Muscle layer of colon (tissue), 2 donors: ENCODE results near the gene RYR1.

ENCODE experiments used
- H3K27ac ChIP-seq: one replicate; pipeline ENCODE4 v1.7.0; 2013; ENCODE audit warnings: low read depth, mild to moderate bottlenecking, low read length, moderate library complexity
- H3K27me3 ChIP-seq, 2 donors: one replicate each; pipeline ENCODE4 v1.7.0; 2013; ENCODE audit warnings: low read length in 2 of 2, mild to moderate bottlenecking in 2 of 2; ENCODE audit not compliant: insufficient read depth in 2 of 2, control insufficient read depth in 1 of 2
- H3K36me3 ChIP-seq: one replicate; pipeline ENCODE4 v1.7.0; 2013; ENCODE audit warnings: mild to moderate bottlenecking, low read length; ENCODE audit not compliant: insufficient read depth
- H3K4me1 ChIP-seq: one replicate; pipeline ENCODE4 v1.7.0; 2013; ENCODE audit warnings: mild to moderate bottlenecking, low read length; ENCODE audit not compliant: insufficient read depth
- H3K4me3 ChIP-seq, 2 donors: one replicate each; pipeline ENCODE4 v1.7.0; 2013; ENCODE audit warnings: low read length in 2 of 2, low read depth in 1 of 2, mild to moderate bottlenecking in 1 of 2, moderate library complexity in 1 of 2
- H3K9ac ChIP-seq: one replicate; pipeline ENCODE4 v1.7.0; 2013; ENCODE audit warnings: low read length
- H3K9me3 ChIP-seq: one replicate; pipeline ENCODE4 v1.7.0; 2013; ENCODE audit warnings: mild to moderate bottlenecking, low read length
- donor health status: abdominal sarcoma.
- donor health status: Adenocarcinoma of cecum.

The RYR1 gene

DNA sequence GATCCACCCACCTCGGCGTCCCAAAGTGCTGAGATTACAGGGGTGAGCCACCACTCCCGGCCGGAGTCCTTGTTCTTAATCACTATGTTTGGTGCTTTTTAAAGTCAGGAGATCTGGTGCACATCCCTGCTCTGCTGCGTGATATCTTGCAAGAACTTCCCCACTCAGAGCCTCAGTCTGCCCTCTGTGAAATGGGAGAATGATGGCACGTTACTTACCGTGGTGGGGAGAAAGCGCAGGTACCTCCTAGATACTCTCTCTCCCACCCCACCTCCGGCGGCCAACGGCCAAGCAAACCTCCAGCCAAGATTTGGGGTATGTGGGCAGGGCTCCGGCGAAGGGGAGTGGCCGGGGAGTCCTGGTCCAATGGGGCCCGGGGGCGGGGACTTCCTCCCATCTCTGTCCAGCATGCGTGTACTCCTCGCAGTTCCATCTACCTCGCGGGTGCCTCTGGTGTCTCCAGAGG, at the start of gene RYR1:
RYR1 (plus strand) TSS at position 424 of the 466 bp plus-strand sequence. CDS start 139 bp downstream, outside the sequence.
- Histone ChIP-seq H3K27ac (no peak within 1 kb of the TSS), H3K27me3 (peaks cover 6 to 23% of the 10 kb centered on the region in 2 donors), H3K4me3 (no peak within 1 kb of the TSS), H3K9me3 (no peaks in the 10 kb centered on the region), H3K4me1 (no peaks in the 10 kb centered on the region), H3K36me3 (no peaks in the 10 kb centered on the region), H3K9ac (no peak within 1 kb of the TSS)

DNA sequence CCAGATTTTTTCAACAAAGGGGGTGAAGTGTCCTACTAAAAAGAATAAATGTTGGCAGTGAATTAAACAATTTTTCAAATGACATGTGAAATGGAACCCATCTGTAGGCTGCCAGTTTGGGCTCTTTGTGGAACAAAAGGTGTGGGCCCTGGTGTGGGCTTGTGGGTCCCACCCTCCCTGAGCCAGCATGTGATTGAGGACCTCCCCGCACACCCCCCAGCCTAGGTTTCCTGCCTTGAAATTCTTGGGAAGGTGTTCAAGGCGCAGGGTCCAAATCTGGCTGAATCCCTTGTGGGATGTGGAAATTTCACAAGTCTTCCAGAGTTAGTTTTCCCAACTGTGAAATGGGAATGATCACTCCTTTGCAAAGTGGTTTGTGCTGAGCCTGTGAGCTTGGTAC, 49.7 kb upstream of the RYR1 start:
- Histone ChIP-seq H3K36me3 (peaks cover 63% of the 10 kb centered on the region), H3K9ac (no peak overlapping the region), H3K9me3 (no peaks in the 10 kb centered on the region), H3K27ac (no peak overlapping the region), H3K4me1 (peaks cover 12% of the 10 kb centered on the region), H3K4me3 (no peak overlapping the region), H3K27me3 (peaks cover 16 to 58% of the 10 kb centered on the region in 2 donors)

DNA sequence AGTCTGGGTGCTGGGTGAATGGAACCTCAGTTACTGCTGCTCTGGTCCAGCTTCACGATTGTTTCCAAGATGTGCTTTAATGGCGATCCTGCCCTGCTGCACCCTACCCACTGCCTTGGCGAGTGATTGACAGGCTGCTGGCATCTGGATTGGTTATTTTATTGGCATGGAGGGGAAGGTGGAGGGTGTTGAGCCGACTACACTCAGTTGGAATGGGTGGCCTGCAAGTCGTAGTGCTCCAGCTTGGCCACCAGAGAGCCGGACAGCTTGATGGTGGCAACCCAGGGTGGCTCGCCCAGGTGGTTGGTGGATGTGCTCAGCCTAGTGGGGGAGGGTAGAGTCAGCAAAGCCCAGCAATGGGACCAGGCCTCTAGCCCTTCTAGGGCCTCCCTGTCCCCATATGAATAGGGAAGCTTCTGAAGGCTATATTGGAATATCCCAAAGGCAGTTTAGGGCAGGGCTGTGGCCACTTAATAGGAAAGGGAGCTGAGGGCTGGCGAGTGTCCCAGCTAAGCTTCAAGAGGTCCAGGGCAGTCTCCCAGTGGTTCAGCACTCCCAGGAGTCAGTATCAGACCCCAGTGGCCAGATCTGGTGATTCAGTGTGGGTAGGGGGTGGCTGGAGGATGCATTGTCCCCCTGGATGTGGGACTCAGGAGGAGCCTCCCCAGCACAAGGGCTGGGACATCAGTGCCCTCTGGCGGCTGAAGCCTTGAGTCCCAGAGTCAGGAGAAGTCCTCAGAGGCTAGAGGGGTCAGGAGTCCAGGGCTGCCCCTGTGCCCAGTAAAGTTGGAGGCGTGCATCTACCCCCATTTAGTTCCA, 49.1 kb upstream of the RYR1 start:
- Histone ChIP-seq H3K36me3 (peaks cover 56% of the 10 kb centered on the region), H3K9me3 (no peaks in the 10 kb centered on the region), H3K4me1 (peaks cover 15% of the 10 kb centered on the region), H3K4me3 (no peak overlapping the region), H3K9ac (no peak overlapping the region), H3K27me3 (peaks cover 21 to 64% of the 10 kb centered on the region in 2 donors), H3K27ac (no peak overlapping the region)

DNA sequence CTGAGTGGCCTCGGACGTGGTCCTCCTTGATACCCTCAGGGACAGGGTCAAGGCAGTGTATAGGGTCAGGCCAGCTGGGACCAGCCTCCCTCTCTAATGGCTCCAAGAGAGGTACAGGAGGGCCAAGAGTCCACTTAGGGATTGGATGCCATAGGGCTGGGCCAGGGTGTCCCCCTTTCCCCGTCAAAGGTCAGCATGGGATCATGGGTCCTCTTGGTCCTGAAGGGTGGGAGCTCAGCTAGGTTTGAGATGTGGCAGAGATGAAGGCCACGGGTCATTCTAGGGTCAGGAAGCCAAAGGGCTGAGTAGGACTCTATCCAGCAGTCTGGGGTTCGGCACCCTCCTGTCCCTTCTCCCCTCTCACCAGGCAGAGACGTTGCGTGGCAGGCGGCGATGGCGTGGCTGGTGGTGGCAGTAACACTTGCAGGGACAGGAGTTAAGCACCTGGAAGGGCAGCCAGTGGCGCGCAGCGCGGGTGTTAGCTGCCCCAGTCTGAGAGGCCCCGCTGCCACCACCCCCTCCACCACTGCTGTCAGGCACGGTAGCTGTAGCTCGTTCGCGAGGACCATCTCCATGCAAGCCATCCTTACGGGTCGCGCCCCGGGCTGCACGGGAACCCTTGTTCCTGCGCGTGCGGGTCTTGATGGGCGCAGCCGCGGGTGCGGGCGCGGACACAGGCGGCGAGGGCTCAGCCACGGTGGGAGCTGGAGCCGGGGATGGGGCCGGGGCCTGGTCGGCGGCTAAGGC, 48.3 kb upstream of the RYR1 start:
- peaks cover 21 to 64% of the 10 kb centered on the region in 2 donors for H3K27me3 ChIP-seq
- peaks cover 15% of the 10 kb centered on the region for H3K4me1 ChIP-seq
- H3K36me3 ChIP-seq = peaks cover 51% of the 10 kb centered on the region
- H3K9me3 ChIP-seq = no peaks in the 10 kb centered on the region
- no peak overlapping the region for H3K9ac ChIP-seq
- no peak overlapping the region for H3K4me3 ChIP-seq
- no peak overlapping the region for H3K27ac ChIP-seq

- no peaks in the 10 kb centered on the region for H3K9me3 ChIP-seq
- H3K27ac ChIP-seq = no peak overlapping the region
- H3K27me3 ChIP-seq = peaks cover 21 to 64% of the 10 kb centered on the region in 2 donors
- no peak overlapping the region for H3K4me3 ChIP-seq
- H3K4me1 ChIP-seq = peaks cover 15% of the 10 kb centered on the region
- no peak overlapping the region for H3K9ac ChIP-seq
- peaks cover 45% of the 10 kb centered on the region for H3K36me3 ChIP-seq
Observed at GRCh38 chr19:38385804-38386257, 47.7 kb upstream of the RYR1 start.

- Histone ChIP-seq H3K9ac (no peak overlapping the region), H3K9me3 (no peaks in the 10 kb centered on the region), H3K27ac (no peak overlapping the region), H3K36me3 (peaks cover 39% of the 10 kb centered on the region), H3K4me1 (peaks cover 15% of the 10 kb centered on the region), H3K27me3 (peaks cover 21 to 64% of the 10 kb centered on the region in 2 donors), H3K4me3 (no peak overlapping the region)
Observed at GRCh38 chr19:38386300-38386970, 47.1 kb upstream of the RYR1 start.

GRCh38 chr19:38386971-38387549, 46.4 kb upstream of the RYR1 start:
- Histone ChIP-seq H3K36me3 (peaks cover 33% of the 10 kb centered on the region), H3K9me3 (no peaks in the 10 kb centered on the region), H3K27me3 (peaks cover 21 to 59% of the 10 kb centered on the region in 2 donors), H3K4me3 (peak overlapping the region; percentile 6 to 66), H3K9ac (no peak overlapping the region), H3K27ac (no peak overlapping the region), H3K4me1 (peaks cover 15% of the 10 kb centered on the region)

GRCh38 chr19:38387550-38388348, 45.7 kb upstream of the RYR1 start, which contains the start of gene GGN:
GGN (minus strand) TSS chr19:38388034; CDS start chr19:38387261, 773 bp downstream.
- no peak within 1 kb of the TSS for H3K27ac ChIP-seq
- peaks cover 15% of the 10 kb centered on the region for H3K4me1 ChIP-seq
- peak within 1 kb of the TSS; percentile 6 to 66 for H3K4me3 ChIP-seq
- H3K9me3 ChIP-seq = no peaks in the 10 kb centered on the region
- peaks cover 26% of the 10 kb centered on the region for H3K36me3 ChIP-seq
- no peak within 1 kb of the TSS for H3K9ac ChIP-seq
- peaks cover 21 to 53% of the 10 kb centered on the region in 2 donors for H3K27me3 ChIP-seq

DNA sequence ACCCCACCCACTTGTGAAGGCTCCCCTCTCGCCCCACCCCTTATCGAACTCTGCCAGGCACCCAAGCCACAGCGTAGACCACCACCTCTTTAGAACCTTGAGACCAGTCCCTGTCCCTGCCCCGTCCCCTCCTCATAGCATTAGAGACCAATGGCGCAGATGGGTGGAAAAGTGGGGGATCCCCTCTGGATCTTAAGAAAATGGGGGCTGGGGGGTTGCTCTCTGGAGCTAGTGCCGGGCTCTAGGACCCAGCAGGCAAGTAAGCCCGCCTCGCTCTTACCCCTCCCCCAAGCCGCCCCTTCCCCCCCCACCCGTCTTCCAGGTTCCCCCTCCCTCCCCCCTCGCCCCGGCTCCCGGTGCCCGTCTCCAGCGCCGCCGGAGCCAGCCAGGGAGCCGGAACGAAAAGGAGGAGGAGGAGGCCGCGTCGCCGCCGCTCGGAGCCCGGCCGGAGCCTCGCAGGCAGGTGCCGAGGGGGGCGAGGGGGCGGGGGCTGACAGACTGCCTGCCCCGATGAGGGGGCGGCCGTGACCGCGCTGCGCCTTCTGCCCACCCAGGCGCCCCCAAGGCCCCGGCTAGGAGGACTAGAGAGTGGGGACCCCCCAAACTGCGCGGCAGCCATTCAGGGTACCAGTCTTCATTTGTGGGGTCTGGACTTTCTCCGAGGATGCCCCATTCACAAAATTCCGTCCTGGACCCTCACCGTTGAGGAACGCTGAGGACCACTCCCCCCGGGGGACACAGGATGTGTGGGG, 45.0 kb upstream of the RYR1 start, which contains the start of gene SPRED3:
SPRED3 (plus strand) TSS at position 349 of the 752 bp plus-strand sequence. CDS start 1,606 bp downstream, outside the sequence.
- H3K9ac ChIP-seq = no peak within 1 kb of the TSS
- no peaks in the 10 kb centered on the region for H3K9me3 ChIP-seq
- peaks cover 15% of the 10 kb centered on the region for H3K4me1 ChIP-seq
- peak within 1 kb of the TSS; percentile 6 to 66 for H3K4me3 ChIP-seq
- peaks cover 22 to 53% of the 10 kb centered on the region in 2 donors for H3K27me3 ChIP-seq
- H3K27ac ChIP-seq = no peak within 1 kb of the TSS
- H3K36me3 ChIP-seq = peaks cover 18% of the 10 kb centered on the region
